H1 (cell line): ENCODE results near the gene CORO2B. TPM values are rescaled to one million over a fixed set of nuclear protein-coding genes. Genes with fewer than 3 reads are reported as not detected.

ENCODE experiments used
- BRCA1 ChIP-seq: IDR thresholded peaks from 2 replicates; pipeline ENCODE4 v1.6.1; 2012; ENCODE audit warnings: low read depth, low read length, improper control_type of control experiment
- CHD1 ChIP-seq: IDR thresholded peaks from 2 replicates; pipeline ENCODE4 v1.6.1; 2012; ENCODE audit warnings: low read depth, low read length, improper control_type of control experiment
- CREB1 ChIP-seq: IDR thresholded peaks from 2 replicates; pipeline ENCODE4 v1.6.1; 2012; ENCODE audit warnings: inconsistent platforms
- EZH2 ChIP-seq: fragments of 200-600 bp; sonication (generic); IDR thresholded peaks from 2 replicates; pipeline ENCODE4 v1.7.1; 2012; ENCODE audit warnings: low read depth, mild to moderate bottlenecking, moderate library complexity, low read length, inconsistent platforms; ENCODE audit not compliant: severe bottlenecking
- RFX5 ChIP-seq: IDR thresholded peaks from 2 replicates; pipeline ENCODE4 v1.6.1; 2011; ENCODE audit warnings: low read depth, low read length, improper control_type of control experiment, borderline replicate concordance
- TAF7 ChIP-seq: optimal IDR thresholded peaks from 2 replicates; pipeline ENCODE3; 2011; ENCODE audit warnings: low read depth, mild to moderate bottlenecking, inconsistent platforms, low read length, moderate library complexity, borderline replicate concordance
- polyA plus RNA-seq, 7 experiments: library from polyadenylated mRNA; depleted of rRNA in 3 of 7; stranded (reverse) in 5 of 7; unstranded in 2 of 7; fragments of >200 nt in 5 of 7; fragments of 200-250 nt in 2 of 7; gene quantifications; 1 replicate in 5 of 7; 2 replicates in 1 of 7; 4 replicates in 1 of 7; pipeline versions ENCODE4 v1.2.1 to v1.2.3, GENCODE V29; 2011 to 2013; ENCODE audit warnings: missing spikeins in 2 of 7, mixed read lengths in 2 of 7
- total RNA-seq: library from RNA; stranded (reverse); fragmentation: NEBNext Ultra II Directional; extraction: Animal tissue kit (Norgen Biotek cat#: 25700); gene quantifications from 2 replicates; pipeline ENCODE4 v1.2.1, GENCODE V29; 2021
- TF ChIP-seq, protein P1 (sequence below): fragments of 300-600 bp; sonication (generic); IDR thresholded peaks from 2 replicates; pipeline ENCODE4 v1.7.1; 2012; ENCODE audit warnings: low read length, moderate library complexity, mild to moderate bottlenecking, inconsistent platforms; ENCODE audit not compliant: insufficient replicate concordance
- TF ChIP-seq, protein P2 (sequence below): IDR thresholded peaks from 2 replicates; pipeline ENCODE4 v1.6.1; 2012; ENCODE audit warnings: inconsistent platforms

The CORO2B gene
- total and polyA plus RNA-seq, 2 of the 8 experiments (the other 6 are each of a cell fraction or from before 2014, with no cell fraction given), result 3.4 to 6.7 TPM

DNA sequence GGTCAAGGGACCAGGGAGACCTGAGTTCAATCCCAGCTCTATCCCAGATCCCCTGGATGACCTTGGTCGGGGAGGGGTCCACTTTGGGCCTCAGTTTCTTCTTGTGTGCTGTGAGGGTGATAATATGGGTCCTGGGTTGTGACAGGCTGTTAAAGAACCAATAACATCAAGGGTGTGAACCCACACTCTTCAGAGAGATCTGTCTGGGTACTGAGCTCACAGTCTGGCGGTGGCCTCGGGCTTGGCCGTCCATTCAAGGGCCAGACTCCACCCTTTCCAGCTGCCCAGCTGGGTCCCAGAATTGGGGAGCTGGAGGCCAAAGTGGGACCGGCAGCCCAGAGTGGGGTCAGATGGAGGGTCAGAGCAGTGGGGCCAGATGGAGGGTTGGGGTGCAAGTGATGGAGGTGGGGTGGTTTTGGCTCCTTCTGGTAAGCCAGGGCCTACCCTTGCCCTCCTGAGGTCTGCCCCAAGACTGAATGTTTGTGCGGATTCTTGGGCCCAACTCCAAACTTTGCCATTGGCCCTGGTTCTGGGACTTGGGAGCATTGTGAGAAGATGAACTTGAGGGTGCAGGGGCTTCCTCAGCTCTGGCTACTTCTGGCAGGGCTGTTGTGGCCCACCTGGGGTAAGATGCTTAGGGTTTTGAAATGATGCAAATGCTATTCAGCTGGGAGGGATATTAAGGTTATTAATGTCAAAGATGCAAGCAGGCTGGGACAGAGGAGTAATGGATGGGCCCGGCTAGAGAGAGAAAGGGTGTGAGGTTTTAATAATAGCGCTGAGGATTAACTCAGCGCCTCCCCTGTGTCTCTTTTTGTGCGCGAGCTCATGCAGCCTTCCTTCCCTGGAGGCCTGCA, 1.5 kb downstream of the CORO2B start (continued):
- TF ChIP-seq, protein P1, sequence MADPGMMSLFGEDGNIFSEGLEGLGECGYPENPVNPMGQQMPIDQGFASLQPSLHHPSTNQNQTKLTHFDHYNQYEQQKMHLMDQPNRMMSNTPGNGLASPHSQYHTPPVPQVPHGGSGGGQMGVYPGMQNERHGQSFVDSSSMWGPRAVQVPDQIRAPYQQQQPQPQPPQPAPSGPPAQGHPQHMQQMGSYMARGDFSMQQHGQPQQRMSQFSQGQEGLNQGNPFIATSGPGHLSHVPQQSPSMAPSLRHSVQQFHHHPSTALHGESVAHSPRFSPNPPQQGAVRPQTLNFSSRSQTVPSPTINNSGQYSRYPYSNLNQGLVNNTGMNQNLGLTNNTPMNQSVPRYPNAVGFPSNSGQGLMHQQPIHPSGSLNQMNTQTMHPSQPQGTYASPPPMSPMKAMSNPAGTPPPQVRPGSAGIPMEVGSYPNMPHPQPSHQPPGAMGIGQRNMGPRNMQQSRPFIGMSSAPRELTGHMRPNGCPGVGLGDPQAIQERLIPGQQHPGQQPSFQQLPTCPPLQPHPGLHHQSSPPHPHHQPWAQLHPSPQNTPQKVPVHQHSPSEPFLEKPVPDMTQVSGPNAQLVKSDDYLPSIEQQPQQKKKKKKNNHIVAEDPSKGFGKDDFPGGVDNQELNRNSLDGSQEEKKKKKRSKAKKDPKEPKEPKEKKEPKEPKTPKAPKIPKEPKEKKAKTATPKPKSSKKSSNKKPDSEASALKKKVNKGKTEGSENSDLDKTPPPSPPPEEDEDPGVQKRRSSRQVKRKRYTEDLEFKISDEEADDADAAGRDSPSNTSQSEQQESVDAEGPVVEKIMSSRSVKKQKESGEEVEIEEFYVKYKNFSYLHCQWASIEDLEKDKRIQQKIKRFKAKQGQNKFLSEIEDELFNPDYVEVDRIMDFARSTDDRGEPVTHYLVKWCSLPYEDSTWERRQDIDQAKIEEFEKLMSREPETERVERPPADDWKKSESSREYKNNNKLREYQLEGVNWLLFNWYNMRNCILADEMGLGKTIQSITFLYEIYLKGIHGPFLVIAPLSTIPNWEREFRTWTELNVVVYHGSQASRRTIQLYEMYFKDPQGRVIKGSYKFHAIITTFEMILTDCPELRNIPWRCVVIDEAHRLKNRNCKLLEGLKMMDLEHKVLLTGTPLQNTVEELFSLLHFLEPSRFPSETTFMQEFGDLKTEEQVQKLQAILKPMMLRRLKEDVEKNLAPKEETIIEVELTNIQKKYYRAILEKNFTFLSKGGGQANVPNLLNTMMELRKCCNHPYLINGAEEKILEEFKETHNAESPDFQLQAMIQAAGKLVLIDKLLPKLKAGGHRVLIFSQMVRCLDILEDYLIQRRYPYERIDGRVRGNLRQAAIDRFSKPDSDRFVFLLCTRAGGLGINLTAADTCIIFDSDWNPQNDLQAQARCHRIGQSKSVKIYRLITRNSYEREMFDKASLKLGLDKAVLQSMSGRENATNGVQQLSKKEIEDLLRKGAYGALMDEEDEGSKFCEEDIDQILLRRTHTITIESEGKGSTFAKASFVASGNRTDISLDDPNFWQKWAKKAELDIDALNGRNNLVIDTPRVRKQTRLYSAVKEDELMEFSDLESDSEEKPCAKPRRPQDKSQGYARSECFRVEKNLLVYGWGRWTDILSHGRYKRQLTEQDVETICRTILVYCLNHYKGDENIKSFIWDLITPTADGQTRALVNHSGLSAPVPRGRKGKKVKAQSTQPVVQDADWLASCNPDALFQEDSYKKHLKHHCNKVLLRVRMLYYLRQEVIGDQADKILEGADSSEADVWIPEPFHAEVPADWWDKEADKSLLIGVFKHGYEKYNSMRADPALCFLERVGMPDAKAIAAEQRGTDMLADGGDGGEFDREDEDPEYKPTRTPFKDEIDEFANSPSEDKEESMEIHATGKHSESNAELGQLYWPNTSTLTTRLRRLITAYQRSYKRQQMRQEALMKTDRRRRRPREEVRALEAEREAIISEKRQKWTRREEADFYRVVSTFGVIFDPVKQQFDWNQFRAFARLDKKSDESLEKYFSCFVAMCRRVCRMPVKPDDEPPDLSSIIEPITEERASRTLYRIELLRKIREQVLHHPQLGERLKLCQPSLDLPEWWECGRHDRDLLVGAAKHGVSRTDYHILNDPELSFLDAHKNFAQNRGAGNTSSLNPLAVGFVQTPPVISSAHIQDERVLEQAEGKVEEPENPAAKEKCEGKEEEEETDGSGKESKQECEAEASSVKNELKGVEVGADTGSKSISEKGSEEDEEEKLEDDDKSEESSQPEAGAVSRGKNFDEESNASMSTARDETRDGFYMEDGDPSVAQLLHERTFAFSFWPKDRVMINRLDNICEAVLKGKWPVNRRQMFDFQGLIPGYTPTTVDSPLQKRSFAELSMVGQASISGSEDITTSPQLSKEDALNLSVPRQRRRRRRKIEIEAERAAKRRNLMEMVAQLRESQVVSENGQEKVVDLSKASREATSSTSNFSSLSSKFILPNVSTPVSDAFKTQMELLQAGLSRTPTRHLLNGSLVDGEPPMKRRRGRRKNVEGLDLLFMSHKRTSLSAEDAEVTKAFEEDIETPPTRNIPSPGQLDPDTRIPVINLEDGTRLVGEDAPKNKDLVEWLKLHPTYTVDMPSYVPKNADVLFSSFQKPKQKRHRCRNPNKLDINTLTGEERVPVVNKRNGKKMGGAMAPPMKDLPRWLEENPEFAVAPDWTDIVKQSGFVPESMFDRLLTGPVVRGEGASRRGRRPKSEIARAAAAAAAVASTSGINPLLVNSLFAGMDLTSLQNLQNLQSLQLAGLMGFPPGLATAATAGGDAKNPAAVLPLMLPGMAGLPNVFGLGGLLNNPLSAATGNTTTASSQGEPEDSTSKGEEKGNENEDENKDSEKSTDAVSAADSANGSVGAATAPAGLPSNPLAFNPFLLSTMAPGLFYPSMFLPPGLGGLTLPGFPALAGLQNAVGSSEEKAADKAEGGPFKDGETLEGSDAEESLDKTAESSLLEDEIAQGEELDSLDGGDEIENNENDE, result no peak
- TF ChIP-seq TAF7, result no peak
- TF ChIP-seq EZH2, result no peak
- TF ChIP-seq RFX5, result no peak
- no peak for TF ChIP-seq BRCA1
- TF ChIP-seq CREB1, result no peak
- no peak for TF ChIP-seq CHD1
- TF ChIP-seq, protein P2, sequence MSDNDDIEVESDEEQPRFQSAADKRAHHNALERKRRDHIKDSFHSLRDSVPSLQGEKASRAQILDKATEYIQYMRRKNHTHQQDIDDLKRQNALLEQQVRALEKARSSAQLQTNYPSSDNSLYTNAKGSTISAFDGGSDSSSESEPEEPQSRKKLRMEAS, result no peak
